ENCODE measurements around the gene UBE2D2.
"Not testable (repeated sequence)": the region's sequence is repeated elsewhere in the genome, so short reads cannot be mapped to it uniquely, and the experiment has no call there.

DNA sequence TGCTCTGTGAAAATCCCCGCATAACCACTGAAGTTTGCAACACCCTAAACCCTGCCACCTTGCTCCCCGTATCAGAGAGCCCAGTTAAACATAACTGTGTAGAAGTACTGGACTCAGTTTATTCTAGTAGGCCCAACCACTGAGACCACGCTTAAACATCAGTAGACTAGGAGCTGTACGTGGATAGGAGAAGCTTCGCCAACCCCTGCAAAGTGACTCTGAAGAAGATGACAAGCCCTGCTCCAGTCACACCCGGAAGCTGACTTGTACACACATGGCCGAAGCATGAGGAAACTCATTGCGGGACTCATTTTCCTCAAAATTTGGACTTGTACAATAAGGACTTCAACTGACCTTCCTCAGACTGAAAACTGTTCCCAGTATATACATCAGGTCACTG is 32.4 kb upstream of the UBE2D2 start:
- TF ChIP-seq TAF1 (IDR thresholded peaks at IDR 0.05; ENCODE audit: low read depth); EP300 (conservative IDR thresholded peaks at IDR 0.05; ENCODE audit: poor library complexity, severe bottlenecking); MXI1 (conservative IDR thresholded peaks at IDR 0.05; ENCODE audit: poor library complexity, severe bottlenecking); CTCF (IDR thresholded peaks at IDR 0.05; ENCODE audit: poor library complexity, severe bottlenecking); EZH2 (IDR thresholded peaks at IDR 0.05; ENCODE audit: borderline replicate concordance, insufficient read depth, low read length, poor library complexity, severe bottlenecking); RAD21 (conservative IDR thresholded peaks at IDR 0.05); POLR2AphosphoS5 (IDR thresholded peaks at IDR 0.05); SMC3 (conservative IDR thresholded peaks at IDR 0.05; ENCODE audit: poor library complexity): not testable (repeated sequence)
- TF ChIP-seq, protein P1, sequence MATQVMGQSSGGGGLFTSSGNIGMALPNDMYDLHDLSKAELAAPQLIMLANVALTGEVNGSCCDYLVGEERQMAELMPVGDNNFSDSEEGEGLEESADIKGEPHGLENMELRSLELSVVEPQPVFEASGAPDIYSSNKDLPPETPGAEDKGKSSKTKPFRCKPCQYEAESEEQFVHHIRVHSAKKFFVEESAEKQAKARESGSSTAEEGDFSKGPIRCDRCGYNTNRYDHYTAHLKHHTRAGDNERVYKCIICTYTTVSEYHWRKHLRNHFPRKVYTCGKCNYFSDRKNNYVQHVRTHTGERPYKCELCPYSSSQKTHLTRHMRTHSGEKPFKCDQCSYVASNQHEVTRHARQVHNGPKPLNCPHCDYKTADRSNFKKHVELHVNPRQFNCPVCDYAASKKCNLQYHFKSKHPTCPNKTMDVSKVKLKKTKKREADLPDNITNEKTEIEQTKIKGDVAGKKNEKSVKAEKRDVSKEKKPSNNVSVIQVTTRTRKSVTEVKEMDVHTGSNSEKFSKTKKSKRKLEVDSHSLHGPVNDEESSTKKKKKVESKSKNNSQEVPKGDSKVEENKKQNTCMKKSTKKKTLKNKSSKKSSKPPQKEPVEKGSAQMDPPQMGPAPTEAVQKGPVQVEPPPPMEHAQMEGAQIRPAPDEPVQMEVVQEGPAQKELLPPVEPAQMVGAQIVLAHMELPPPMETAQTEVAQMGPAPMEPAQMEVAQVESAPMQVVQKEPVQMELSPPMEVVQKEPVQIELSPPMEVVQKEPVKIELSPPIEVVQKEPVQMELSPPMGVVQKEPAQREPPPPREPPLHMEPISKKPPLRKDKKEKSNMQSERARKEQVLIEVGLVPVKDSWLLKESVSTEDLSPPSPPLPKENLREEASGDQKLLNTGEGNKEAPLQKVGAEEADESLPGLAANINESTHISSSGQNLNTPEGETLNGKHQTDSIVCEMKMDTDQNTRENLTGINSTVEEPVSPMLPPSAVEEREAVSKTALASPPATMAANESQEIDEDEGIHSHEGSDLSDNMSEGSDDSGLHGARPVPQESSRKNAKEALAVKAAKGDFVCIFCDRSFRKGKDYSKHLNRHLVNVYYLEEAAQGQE (IDR thresholded peaks at IDR 0.05; ENCODE audit: borderline replicate concordance): not testable (repeated sequence)
